Upper lobe of left lung (tissue), 4 donors: ENCODE measurements around the gene CHST14.

Experiments used
- EP300 ChIP-seq, 4 donors: sonication (generic); formaldehyde crosslinking; IDR thresholded peaks; one replicate each; pipeline ENCODE4 v1.5.1; 2017; ENCODE audit warnings: antibody characterized with exemption in 4 of 4, control low read depth in 2 of 4
- POLR2A ChIP-seq, 4 donors: fragments of 450-650 bp; IDR thresholded peaks; one replicate each; pipeline ENCODE4 v1.5.1; 2016 to 2017; ENCODE audit warnings: antibody characterized with exemption in 4 of 4, mild to moderate bottlenecking in 2 of 4
- POLR2AphosphoS5 ChIP-seq, 2 donors: sonication (generic); formaldehyde crosslinking; IDR thresholded peaks; one replicate each; pipeline ENCODE4 v1.5.1; 2017; ENCODE audit warnings: antibody characterized with exemption in 2 of 2
- TF ChIP-seq, protein P1 (sequence below), 6 experiments: fragments of 450-650 bp in 4 of 6; fragments of 200-600 bp in 2 of 6; sonication (generic) in 2 of 6; IDR thresholded peaks; one replicate each; pipeline ENCODE4 v1.5.1; 2016 to 2019; ENCODE audit warnings: antibody characterized with exemption in 6 of 6

DNA sequence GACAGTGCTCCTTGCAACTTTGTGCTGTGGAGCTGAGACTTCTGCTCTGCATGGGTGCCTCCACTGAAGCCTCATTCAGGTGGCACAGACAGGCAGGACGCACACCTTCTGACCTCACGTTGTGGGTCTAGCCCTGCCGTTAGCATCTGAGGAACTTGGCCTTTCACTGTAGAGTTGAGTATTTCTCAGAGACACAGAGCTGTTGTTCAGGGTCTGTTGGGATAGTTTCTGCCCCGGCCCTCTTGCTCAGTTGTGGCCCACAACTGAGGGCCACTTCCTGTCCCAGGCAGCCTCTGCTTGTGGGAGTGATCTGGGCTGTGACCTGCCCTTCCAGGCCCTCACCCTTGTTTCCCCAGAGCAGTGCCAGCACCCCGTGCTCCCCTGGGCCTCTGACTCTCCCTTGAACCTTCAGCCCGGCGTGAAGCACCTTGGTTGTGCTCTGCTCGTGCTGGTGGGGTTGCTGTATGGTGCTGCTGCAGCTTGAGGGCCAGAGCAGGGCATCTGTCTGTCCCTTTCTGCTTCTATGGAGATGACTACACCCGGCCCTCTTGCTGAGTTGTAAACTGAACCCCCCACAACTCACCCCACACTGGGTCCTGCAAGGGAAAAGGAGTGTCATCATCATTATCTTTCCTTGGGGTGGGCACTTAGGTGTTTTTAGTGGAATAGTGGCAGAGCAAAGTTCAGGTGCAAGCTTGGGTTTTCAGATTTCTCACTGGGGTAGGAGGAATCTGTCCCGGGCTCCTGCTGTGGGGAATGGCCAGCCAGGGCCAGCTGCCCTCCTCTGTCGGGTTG is 18.3 kb upstream of the CHST14 start:
- TF ChIP-seq, protein P1, sequence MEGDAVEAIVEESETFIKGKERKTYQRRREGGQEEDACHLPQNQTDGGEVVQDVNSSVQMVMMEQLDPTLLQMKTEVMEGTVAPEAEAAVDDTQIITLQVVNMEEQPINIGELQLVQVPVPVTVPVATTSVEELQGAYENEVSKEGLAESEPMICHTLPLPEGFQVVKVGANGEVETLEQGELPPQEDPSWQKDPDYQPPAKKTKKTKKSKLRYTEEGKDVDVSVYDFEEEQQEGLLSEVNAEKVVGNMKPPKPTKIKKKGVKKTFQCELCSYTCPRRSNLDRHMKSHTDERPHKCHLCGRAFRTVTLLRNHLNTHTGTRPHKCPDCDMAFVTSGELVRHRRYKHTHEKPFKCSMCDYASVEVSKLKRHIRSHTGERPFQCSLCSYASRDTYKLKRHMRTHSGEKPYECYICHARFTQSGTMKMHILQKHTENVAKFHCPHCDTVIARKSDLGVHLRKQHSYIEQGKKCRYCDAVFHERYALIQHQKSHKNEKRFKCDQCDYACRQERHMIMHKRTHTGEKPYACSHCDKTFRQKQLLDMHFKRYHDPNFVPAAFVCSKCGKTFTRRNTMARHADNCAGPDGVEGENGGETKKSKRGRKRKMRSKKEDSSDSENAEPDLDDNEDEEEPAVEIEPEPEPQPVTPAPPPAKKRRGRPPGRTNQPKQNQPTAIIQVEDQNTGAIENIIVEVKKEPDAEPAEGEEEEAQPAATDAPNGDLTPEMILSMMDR (IDR thresholded peaks at IDR 0.05), result no peak
- no peak for TF ChIP-seq EP300 (IDR thresholded peaks at IDR 0.05)
- no peak for TF ChIP-seq POLR2AphosphoS5 (IDR thresholded peaks at IDR 0.05)
- no peak for TF ChIP-seq POLR2A (IDR thresholded peaks at IDR 0.05)
